ENCODE results near the gene PAK5.

- no peak for TF ChIP-seq CTCF (IDR thresholded peaks at IDR 0.05)
- no peak for TF ChIP-seq POLR2A (IDR thresholded peaks at IDR 0.05)
- no peak for TF ChIP-seq POLR2AphosphoS5 (IDR thresholded peaks at IDR 0.05; ENCODE audit: insufficient read depth in 1 of 2, low read depth in 1 of 2)
Measured at GRCh38 chr20:9590189-9590588, 248.7 kb downstream of the PAK5 start.
